A549 (cell line): ENCODE data around the gene GCK. TPM values are rescaled to one million over a fixed set of nuclear protein-coding genes. Genes with fewer than 3 reads are reported as not detected.

ENCODE experiments used
- ATAC-seq, 2 experiments: fragments of 200-7000 bp in 1 of 2; fragments of >200 bp in 1 of 2; cut with Nextera tagmentation in 1 of 2; cut with Tn5 transposase in 1 of 2; 3 replicates each; pipeline versions ENCODE4 v1.8.0 to v1.9.1; 2018 to 2020; ENCODE audit warnings: mild to moderate bottlenecking in 1 of 2, moderate library complexity in 1 of 2
- CTCF ChIA-PET: fragments of 300-600 bp; sonication (Branson Sonifier 250); formaldehyde crosslinking; extraction: SDS; loops from one replicate; lab custom pipeline; 2021; ENCODE audit warnings: antibody characterized with exemption, inconsistent platforms; lab: Yijun Ruan, JAX
- POLR2A ChIA-PET: fragments of 350-600 bp; formaldehyde crosslinking; extraction: SDS; loops from one replicate; lab custom pipeline; 2021; ENCODE audit warnings: antibody characterized with exemption, inconsistent platforms; lab: Yijun Ruan, JAX
- DNase-seq, 2 experiments: peaks; one replicate each; pipeline versions ENCODE4 v3.0.0 to v3.0.0-alpha.2; 2011 to 2016; ENCODE audit warnings: low read depth in 1 of 2, low spot score in 1 of 2
- FAIRE-seq: peaks from 2 replicates; lab custom pipeline; 2011; peaks lifted over from hg19 to GRCh38; lab: Jason Lieb, UNC
- H3K27ac ChIP-seq, 2 experiments: fragments of >200 bp; sonication (Bioruptor Twin); formaldehyde crosslinking; 3 replicates each; pipeline ENCODE4 v1.5.1; 2016 to 2017
- H3K4me1 ChIP-seq: fragments of >200 bp; sonication (Bioruptor Twin); formaldehyde crosslinking; 3 replicates; pipeline ENCODE4 v1.6.1; 2016
- H3K4me2 ChIP-seq: fragments of >200 bp; sonication (Bioruptor Twin); formaldehyde crosslinking; 3 replicates; pipeline ENCODE4 v1.6.1; 2016
- H3K4me3 ChIP-seq: fragments of >200 bp; sonication (Bioruptor Twin); formaldehyde crosslinking; 3 replicates; pipeline ENCODE4 v1.5.1; 2016
- H3K9me3 ChIP-seq: fragments of >200 bp; sonication (Bioruptor Twin); formaldehyde crosslinking; 3 replicates; pipeline ENCODE4 v1.6.1; 2016
- CBX8 ChIP-seq: fragments of 200-600 bp; sonication (generic); IDR thresholded peaks from 2 replicates; pipeline ENCODE4 v1.6.1; 2016
- CHD2 ChIP-seq: fragments of 150-350 bp; IDR thresholded peaks from 2 replicates; pipeline ENCODE4 v1.6.1; 2014; ENCODE audit warnings: low read length; ENCODE audit not compliant: partially characterized antibody
- CHD4 ChIP-seq: fragments of 200-600 bp; sonication (generic); IDR thresholded peaks from 2 replicates; pipeline ENCODE4 v1.6.1; 2016; ENCODE audit warnings: antibody characterized with exemption, mild to moderate bottlenecking, borderline replicate concordance
- EHF ChIP-seq: fragments of 250-450 bp; sonication (Bioruptor Pico); IDR thresholded peaks from 2 replicates; pipeline ENCODE4 v1.5.0; 2020; ENCODE audit warnings: mild to moderate bottlenecking
- ESRRA ChIP-seq: fragments of 150-350 bp; IDR thresholded peaks from 2 replicates; pipeline ENCODE4 v1.6.1; 2014; ENCODE audit warnings: mild to moderate bottlenecking, low read length, borderline replicate concordance
- FOSB ChIP-seq: fragments of 250-450 bp; sonication (Bioruptor Pico); IDR thresholded peaks from 2 replicates; pipeline ENCODE4 v1.5.0; 2020; ENCODE audit warnings: mild to moderate bottlenecking, moderate library complexity
- FOSL2 ChIP-seq, 2 experiments: fragments of 450-650 bp in 1 of 2; fragments of >200 bp in 1 of 2; sonication (Bioruptor Twin) in 1 of 2; formaldehyde crosslinking; IDR thresholded peaks; 2 replicates each; pipeline versions ENCODE4 v1.5.0 to v1.6.1; 2016 to 2020; ENCODE audit warnings: mild to moderate bottlenecking in 1 of 2, moderate library complexity in 1 of 2
- FOXS1 ChIP-seq: fragments of 250-450 bp; sonication (Bioruptor Pico); IDR thresholded peaks from 2 replicates; pipeline ENCODE4 v1.5.0; 2020; ENCODE audit warnings: mild to moderate bottlenecking, moderate library complexity
- HOXA7 ChIP-seq: fragments of 250-450 bp; sonication (Bioruptor Pico); IDR thresholded peaks from 2 replicates; pipeline ENCODE4 v1.5.0; 2020; ENCODE audit warnings: mild to moderate bottlenecking, moderate library complexity
- KDM1A ChIP-seq: fragments of 200-600 bp; sonication (generic); IDR thresholded peaks from 2 replicates; pipeline ENCODE4 v1.6.1; 2016; ENCODE audit warnings: low read depth, mild to moderate bottlenecking
- MAFK ChIP-seq: fragments of 450-650 bp; IDR thresholded peaks from 2 replicates; pipeline ENCODE4 v1.6.1; 2014; ENCODE audit not compliant: partially characterized antibody
- MAZ ChIP-seq: fragments of 150-350 bp; IDR thresholded peaks from 2 replicates; pipeline ENCODE4 v1.6.1; 2014; ENCODE audit warnings: antibody characterized with exemption, low read depth, low read length, borderline replicate concordance
- MYC ChIP-seq: IDR thresholded peaks from 2 replicates; pipeline ENCODE4 v1.6.1; 2012; ENCODE audit warnings: mild to moderate bottlenecking, inconsistent platforms, low read length, improper control_type of control experiment, borderline replicate concordance
- NPAS2 ChIP-seq: fragments of 250-450 bp; sonication (Bioruptor Pico); IDR thresholded peaks from 2 replicates; pipeline ENCODE4 v1.8.0; 2022; ENCODE audit warnings: mild to moderate bottlenecking, moderate library complexity, borderline replicate concordance
- POLR2A ChIP-seq: IDR thresholded peaks from 2 replicates; pipeline ENCODE4 v1.6.1; 2012; ENCODE audit warnings: mild to moderate bottlenecking, low read length
- RAD21 ChIP-seq, 2 experiments: fragments of >200 bp in 1 of 2; sonication (Bioruptor Twin) in 1 of 2; formaldehyde crosslinking in 1 of 2; IDR thresholded peaks in 1 of 2; conservative IDR thresholded peaks in 1 of 2; 2 replicates in 1 of 2; 3 replicates in 1 of 2; pipeline ENCODE4 v1.6.1; 2012 to 2018; ENCODE audit warnings: inconsistent platforms in 1 of 2
- RARB ChIP-seq: fragments of 250-450 bp; sonication (Bioruptor Pico); IDR thresholded peaks from 2 replicates; pipeline ENCODE4 v1.8.0; 2021; ENCODE audit warnings: mild to moderate bottlenecking, moderate library complexity
- RFX5 ChIP-seq: fragments of 450-650 bp; IDR thresholded peaks from 2 replicates; pipeline ENCODE4 v1.7.1; 2014; ENCODE audit warnings: antibody characterized with exemption, mild to moderate bottlenecking, moderate library complexity
- RNF2 ChIP-seq: fragments of 200-600 bp; sonication (generic); IDR thresholded peaks from 2 replicates; pipeline ENCODE4 v1.6.1; 2016; ENCODE audit warnings: low read depth, mild to moderate bottlenecking, antibody characterized with exemption, moderate library complexity, borderline replicate concordance
- SMC3 ChIP-seq: fragments of >200 bp; sonication (Bioruptor Twin); formaldehyde crosslinking; IDR thresholded peaks from 3 replicates; pipeline ENCODE4 v1.6.1; 2018; ENCODE audit warnings: inconsistent platforms
- ZC3H11A ChIP-seq: fragments of 450-650 bp; IDR thresholded peaks from 2 replicates; pipeline ENCODE4 v1.6.1; 2014; ENCODE audit warnings: antibody characterized with exemption, mild to moderate bottlenecking
- ZFP36 ChIP-seq: fragments of 450-650 bp; IDR thresholded peaks from 2 replicates; pipeline ENCODE4 v1.6.1; 2014; ENCODE audit warnings: borderline replicate concordance; ENCODE audit not compliant: partially characterized antibody
- WGBS: methylation state at CpG from one replicate; pipeline ENCODE4 v1.1.6; 2017; ENCODE audit errors: missing lambda C conversion rate; 5-methylcytosine and 5-hydroxymethylcytosine counted together
- polyA plus RNA-seq, 4 experiments: library from polyadenylated mRNA; depleted of rRNA in 3 of 4; stranded (reverse); fragments of >200 nt; fragmentation: RNase III in 1 of 4; extraction: RNeasy Plus Mini Kit Qiagen cat#74134 plus additional on column Dnase treatment in 1 of 4; gene quantifications; 2 replicates in 3 of 4; 3 replicates in 1 of 4; pipeline ENCODE4 v1.2.3, GENCODE V29; 2011 to 2017
- TF ChIP-seq, protein P1 (sequence below): fragments of 450-650 bp; IDR thresholded peaks from 2 replicates; pipeline ENCODE4 v1.6.1; 2014; ENCODE audit warnings: antibody characterized with exemption
- TF ChIP-seq, protein P2 (sequence below): fragments of >200 bp; sonication (Bioruptor Twin); formaldehyde crosslinking; IDR thresholded peaks from 3 replicates; pipeline ENCODE4 v1.5.1; 2016
- TF ChIP-seq, protein P3 (sequence below): fragments of 250-450 bp; sonication (Bioruptor Pico); IDR thresholded peaks from 2 replicates; pipeline ENCODE4 v1.5.0; 2020; ENCODE audit warnings: low read depth, mild to moderate bottlenecking, moderate library complexity
- TF ChIP-seq, protein P4 (sequence below): fragments of 250-450 bp; sonication (Bioruptor Pico); IDR thresholded peaks from 2 replicates; pipeline ENCODE4 v1.5.0; 2021; ENCODE audit warnings: mild to moderate bottlenecking, moderate library complexity, borderline replicate concordance
- TF ChIP-seq, protein P5 (sequence below): IDR thresholded peaks from 2 replicates; pipeline ENCODE4 v1.6.1; 2012

GCK gene
- polyA plus RNA-seq, 2 of the 4 experiments (the other 2 are of a cell fraction), result 0.12 TPM; not detected in 1

DNA sequence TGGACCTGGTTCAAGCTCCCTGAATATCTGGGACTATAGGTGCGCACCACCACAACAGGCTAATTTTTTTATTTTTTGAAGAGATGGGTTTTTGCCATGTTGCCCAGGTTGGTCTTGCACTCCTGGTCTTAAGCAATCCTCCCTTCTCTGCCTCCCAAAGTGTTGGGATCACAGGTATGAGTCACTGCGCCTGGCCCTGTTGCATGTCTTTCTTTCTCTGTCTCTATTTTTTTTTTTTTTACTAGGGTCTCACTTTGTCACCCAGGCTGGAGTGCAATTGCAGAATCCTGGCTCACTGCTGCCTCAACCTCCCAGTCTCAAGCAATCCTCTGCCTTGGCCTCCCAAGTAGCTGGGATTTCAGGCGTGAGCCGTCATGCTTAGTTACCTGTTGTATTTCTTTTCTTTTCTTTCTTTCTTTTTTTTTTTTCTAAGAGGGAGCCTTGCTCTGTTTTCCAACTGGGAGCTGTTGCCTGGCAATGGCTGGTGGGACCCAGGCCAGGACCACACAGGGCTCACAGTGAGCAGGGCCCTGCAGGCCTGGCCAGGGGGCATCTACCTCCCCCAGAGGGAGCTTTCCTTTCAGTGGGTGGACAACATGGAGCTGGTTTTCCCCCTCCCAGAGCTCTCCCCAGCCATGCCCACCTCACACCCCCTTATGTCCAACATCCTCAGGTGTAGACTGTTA lies 54.2 kb downstream of the GCK start:
- DNase-seq (no peak), ATAC-seq (no peak)
- H3K9me3 ChIP-seq, result no peaks in the 10 kb centered on the region

DNA sequence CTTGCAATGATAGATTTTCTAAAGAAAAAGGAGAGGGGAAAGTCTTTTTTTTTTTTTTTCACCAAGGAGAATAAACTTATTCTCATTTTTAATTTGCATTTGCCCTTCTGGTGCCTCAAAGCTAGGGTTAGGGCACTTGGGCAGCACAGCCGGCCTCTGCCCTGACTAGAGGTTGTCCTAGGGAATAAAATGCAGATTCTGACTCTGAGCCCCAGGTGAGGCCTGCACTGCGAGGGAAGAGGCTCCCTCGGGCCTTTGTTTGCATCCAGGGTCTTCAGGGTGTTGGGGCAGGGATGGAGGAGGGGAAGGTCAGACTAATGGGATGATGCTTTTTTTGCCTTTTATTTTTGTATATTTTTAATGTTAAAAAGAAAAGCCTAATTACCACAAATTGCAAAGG lies 55.9 kb downstream of the GCK start:
- Histone ChIP-seq H3K4me3 (no peak overlapping the region), H3K4me2 (no peak overlapping the region), H3K27ac (no peak overlapping the region), H3K4me1 (no peaks in the 10 kb centered on the region), H3K9me3 (no peaks in the 10 kb centered on the region)
- FAIRE-seq (no peak), ATAC-seq (no peak), DNase-seq (no peak)
- CTCF ChIA-PET, result interaction anchor here (0.6 to 7.1 kb wide), 2 partner anchors 25 to 62 kb away, joined by 3 to 52 read pairs; no protein-coding TSS in a partner anchor
- TF ChIP-seq MAZ (no peak), MYC (no peak), ZC3H11A (no peak), NPAS2 (CRISPR knock-in tag) (no peak), FOSL2 (IDR thresholded peaks at IDR 0.05) (no peak), FOSL2 (CRISPR knock-in tag; IDR thresholded peaks at IDR 0.05) (no peak)
- TF ChIP-seq, protein P1, sequence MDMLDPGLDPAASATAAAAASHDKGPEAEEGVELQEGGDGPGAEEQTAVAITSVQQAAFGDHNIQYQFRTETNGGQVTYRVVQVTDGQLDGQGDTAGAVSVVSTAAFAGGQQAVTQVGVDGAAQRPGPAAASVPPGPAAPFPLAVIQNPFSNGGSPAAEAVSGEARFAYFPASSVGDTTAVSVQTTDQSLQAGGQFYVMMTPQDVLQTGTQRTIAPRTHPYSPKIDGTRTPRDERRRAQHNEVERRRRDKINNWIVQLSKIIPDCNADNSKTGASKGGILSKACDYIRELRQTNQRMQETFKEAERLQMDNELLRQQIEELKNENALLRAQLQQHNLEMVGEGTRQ, result no peak
- 70% methylated on average over 3 of the region's 3 CpGs for WGBS
- POLR2A ChIA-PET, result no interaction called here

More for the DNA sequence above, 54.2 kb downstream of the GCK start:
- H3K27ac ChIP-seq, result no peak overlapping the region
- CTCF ChIA-PET, result interaction anchor here (0.6 to 1.0 kb wide), 2 partner anchors 9 to 13 kb away, joined by 3 read pairs; no protein-coding TSS in a partner anchor
- no peak overlapping the region for H3K4me3 ChIP-seq
- no peak for FAIRE-seq
- POLR2A ChIA-PET, result no interaction called here
- H3K4me2 ChIP-seq, result no peak overlapping the region
- H3K4me1 ChIP-seq, result no peaks in the 10 kb centered on the region
- WGBS, result 90% methylated on average over 4 of the region's 4 CpGs
- no peak for TF ChIP-seq FOXS1 (CRISPR knock-in tag)
- TF ChIP-seq POLR2A, result no peak
- TF ChIP-seq CHD2, result no peak
- no peak for TF ChIP-seq SMC3
- TF ChIP-seq RFX5, result no peak
- no peak for TF ChIP-seq RARB (CRISPR knock-in tag)
- no peak for TF ChIP-seq MAFK
- TF ChIP-seq KDM1A, result no peak
- TF ChIP-seq CBX8, result no peak
- TF ChIP-seq RAD21 (conservative IDR thresholded peaks at IDR 0.05 in 1 of 2, IDR thresholded peaks at IDR 0.05 in 1 of 2), result no peak
- TF ChIP-seq, all 56 proteins: peak for 0

DNA sequence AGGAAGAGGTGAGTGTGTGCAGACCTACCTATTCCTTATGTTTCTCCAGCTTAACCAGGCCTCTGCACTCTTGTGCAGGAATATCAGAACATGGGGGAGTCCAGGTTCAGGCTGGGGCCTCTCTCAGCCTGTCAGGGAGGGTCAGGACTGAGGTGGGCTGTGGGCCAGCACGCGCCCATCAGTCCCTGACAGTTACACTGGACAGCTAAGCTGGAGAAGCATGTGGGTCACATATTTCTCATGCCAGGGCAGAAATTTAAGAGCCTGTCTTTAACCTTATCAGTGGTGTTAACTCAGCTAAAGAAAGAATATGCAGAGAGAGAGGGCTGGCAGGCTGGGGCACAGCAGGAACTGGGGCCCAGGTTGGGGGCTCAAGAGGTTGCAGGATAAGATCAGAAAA lies 57.2 kb downstream of the GCK start:
- no peak for DNase-seq
- ChIA-PET CTCF (interaction anchor here (0.8 to 7.1 kb wide), 13 partner anchors 17 to 137 kb away, joined by 3 to 52 read pairs (median 5); no protein-coding TSS in a partner anchor), POLR2A (no interaction called here)
- H3K4me3 ChIP-seq, result no peak overlapping the region
- H3K4me2 ChIP-seq, result no peak overlapping the region
- 100% methylated on average over 2 of the region's 2 CpGs for WGBS
- no peak overlapping the region for H3K27ac ChIP-seq
- H3K9me3 ChIP-seq, result no peaks in the 10 kb centered on the region
- FAIRE-seq, result no peak
- ATAC-seq, result no peak
- H3K4me1 ChIP-seq, result no peaks in the 10 kb centered on the region
- TF ChIP-seq, protein P2, sequence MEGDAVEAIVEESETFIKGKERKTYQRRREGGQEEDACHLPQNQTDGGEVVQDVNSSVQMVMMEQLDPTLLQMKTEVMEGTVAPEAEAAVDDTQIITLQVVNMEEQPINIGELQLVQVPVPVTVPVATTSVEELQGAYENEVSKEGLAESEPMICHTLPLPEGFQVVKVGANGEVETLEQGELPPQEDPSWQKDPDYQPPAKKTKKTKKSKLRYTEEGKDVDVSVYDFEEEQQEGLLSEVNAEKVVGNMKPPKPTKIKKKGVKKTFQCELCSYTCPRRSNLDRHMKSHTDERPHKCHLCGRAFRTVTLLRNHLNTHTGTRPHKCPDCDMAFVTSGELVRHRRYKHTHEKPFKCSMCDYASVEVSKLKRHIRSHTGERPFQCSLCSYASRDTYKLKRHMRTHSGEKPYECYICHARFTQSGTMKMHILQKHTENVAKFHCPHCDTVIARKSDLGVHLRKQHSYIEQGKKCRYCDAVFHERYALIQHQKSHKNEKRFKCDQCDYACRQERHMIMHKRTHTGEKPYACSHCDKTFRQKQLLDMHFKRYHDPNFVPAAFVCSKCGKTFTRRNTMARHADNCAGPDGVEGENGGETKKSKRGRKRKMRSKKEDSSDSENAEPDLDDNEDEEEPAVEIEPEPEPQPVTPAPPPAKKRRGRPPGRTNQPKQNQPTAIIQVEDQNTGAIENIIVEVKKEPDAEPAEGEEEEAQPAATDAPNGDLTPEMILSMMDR, result no peak
- TF ChIP-seq ESRRA (no peak), MAZ (no peak), KDM1A (no peak), HOXA7 (CRISPR knock-in tag) (no peak), NPAS2 (CRISPR knock-in tag) (no peak), RNF2 (no peak), ZFP36 (no peak), CHD4 (no peak), CBX8 (no peak), EHF (no peak), FOSB (CRISPR knock-in tag) (no peak)
- TF ChIP-seq, protein P3, sequence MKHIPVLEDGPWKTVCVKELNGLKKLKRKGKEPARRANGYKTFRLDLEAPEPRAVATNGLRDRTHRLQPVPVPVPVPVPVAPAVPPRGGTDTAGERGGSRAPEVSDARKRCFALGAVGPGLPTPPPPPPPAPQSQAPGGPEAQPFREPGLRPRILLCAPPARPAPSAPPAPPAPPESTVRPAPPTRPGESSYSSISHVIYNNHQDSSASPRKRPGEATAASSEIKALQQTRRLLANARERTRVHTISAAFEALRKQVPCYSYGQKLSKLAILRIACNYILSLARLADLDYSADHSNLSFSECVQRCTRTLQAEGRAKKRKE (CRISPR knock-in tag), result no peak
- TF ChIP-seq, protein P4, sequence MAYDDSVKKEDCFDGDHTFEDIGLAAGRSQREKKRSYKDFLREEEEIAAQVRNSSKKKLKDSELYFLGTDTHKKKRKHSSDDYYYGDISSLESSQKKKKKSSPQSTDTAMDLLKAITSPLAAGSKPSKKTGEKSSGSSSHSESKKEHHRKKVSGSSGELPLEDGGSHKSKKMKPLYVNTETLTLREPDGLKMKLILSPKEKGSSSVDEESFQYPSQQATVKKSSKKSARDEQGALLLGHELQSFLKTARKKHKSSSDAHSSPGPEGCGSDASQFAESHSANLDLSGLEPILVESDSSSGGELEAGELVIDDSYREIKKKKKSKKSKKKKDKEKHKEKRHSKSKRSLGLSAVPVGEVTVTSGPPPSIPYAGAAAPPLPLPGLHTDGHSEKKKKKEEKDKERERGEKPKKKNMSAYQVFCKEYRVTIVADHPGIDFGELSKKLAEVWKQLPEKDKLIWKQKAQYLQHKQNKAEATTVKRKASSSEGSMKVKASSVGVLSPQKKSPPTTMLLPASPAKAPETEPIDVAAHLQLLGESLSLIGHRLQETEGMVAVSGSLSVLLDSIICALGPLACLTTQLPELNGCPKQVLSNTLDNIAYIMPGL, result no peak
- TF ChIP-seq, protein P5, sequence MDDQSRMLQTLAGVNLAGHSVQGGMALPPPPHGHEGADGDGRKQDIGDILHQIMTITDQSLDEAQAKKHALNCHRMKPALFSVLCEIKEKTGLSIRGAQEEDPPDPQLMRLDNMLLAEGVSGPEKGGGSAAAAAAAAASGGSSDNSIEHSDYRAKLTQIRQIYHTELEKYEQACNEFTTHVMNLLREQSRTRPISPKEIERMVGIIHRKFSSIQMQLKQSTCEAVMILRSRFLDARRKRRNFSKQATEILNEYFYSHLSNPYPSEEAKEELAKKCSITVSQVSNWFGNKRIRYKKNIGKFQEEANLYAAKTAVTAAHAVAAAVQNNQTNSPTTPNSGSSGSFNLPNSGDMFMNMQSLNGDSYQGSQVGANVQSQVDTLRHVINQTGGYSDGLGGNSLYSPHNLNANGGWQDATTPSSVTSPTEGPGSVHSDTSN, result no peak
